ENCODE measurements around the gene SPDYC. TPM values are rescaled to one million over a fixed set of nuclear protein-coding genes. Genes with fewer than 3 reads are reported as not detected.

Gene SPDYC
- total RNA-seq, 1 experiment from 2014 or later = 1.2 TPM

DNA sequence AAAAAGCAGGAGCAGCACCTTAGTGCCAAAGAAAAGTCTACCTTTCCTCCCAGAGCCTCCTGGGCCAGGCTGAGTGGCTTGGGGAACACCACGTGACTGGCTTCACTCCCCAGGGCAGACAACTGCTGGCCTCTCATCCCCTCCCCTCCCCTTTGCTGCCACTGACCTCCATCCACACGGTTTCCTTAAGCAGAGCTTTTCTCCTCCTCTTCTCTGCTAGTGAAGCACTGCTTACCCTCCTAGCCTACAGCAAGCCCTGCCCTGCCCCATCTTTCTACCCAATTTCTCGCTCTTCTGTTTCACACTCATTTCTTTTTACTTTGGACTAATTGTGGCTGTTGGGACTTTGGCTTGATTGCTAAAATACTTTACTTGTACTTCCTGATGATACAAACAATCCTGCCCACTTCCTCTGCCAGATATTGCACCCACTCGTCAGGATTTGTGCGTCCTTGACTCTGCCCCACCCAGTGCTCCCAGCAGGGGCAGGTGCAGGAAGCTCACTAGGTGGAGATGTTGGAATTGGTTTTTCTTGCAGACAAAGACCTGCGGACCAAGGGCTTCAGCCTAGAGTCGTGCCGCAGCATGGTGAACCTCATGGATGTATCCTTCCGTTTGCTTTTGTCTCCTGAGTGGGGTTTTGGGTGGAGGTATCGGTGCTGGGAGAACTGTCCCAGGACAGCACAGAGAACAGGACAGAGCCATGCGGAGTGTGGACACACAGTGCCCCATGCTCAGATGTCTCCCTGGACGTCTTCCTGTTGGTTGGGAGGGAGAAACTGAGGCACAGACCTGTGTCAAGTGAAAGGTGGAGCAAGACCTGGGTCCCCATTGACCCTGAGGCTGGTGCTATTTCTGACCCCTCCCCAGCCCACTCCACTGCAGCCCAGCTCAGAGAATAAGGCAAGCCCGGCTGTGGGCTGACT lies 39.0 kb downstream of the SPDYC start:
- Histone ChIP-seq H3K9me3 (ENCODE audit: control insufficient read depth in 1 of 2, insufficient read depth in 1 of 2, low read depth in 1 of 2, low read length in 2 of 2) (no peaks in the 10 kb centered on the region), H3K9ac (ENCODE audit: low read length) (no peak overlapping the region), H3K9me2 (ENCODE audit: insufficient read depth) (no peaks in the 10 kb centered on the region), H2AFZ (ENCODE audit: low read depth, low read length, poor library complexity, severe bottlenecking) (no peak overlapping the region), H3K4me3 (replicated peaks in 1 of 2; ENCODE audit: low read depth in 1 of 2, low read length in 2 of 2) (no peak overlapping the region), H3K4me1 (ENCODE audit: control insufficient read depth in 1 of 2, insufficient read depth in 2 of 2, low read length in 2 of 2) (peaks cover 0 to 8% of the 10 kb centered on the region in 2 experiments; a peak in 1 of 4 replicates), H3K4me2 (ENCODE audit: low read length) (no peak overlapping the region), H3K79me2 (ENCODE audit: insufficient read depth, low read length) (no peaks in the 10 kb centered on the region), H3K36me3 (ENCODE audit: control insufficient read depth in 1 of 2, insufficient read depth in 2 of 2, low read length in 2 of 2) (peaks cover 17 to 62% of the 10 kb centered on the region in 2 experiments), H4K20me1 (ENCODE audit: insufficient read depth) (no peaks in the 10 kb centered on the region), H3K27ac (ENCODE audit: low read depth, low read length) (no peak overlapping the region), H3K27me3 (ENCODE audit: insufficient read depth, low read length) (no peaks in the 10 kb centered on the region)
- POLR2A ChIA-PET = no interaction called here
- no peak for ATAC-seq
- DNase-seq (ENCODE audit: low read depth, low spot score) = no peak
- CTCF ChIA-PET = no interaction called here
- TF ChIP-seq POLR2A (IDR thresholded peaks at IDR 0.05; ENCODE audit: borderline replicate concordance, extremely low read depth, insufficient read depth, insufficient read length) = no peak
- intact Hi-C loops (cut with micrococcal nuclease) = no loop called here
- BruUV-seq (replicated peaks) = no TSS peak
- RAD21 ChIA-PET (ENCODE audit: low non-redundant PET in 1 of 2, low total read pairs in 2 of 2, uncharacterized antibody in 2 of 2, unreplicated experiment in 2 of 2) = no interaction called here

DNA sequence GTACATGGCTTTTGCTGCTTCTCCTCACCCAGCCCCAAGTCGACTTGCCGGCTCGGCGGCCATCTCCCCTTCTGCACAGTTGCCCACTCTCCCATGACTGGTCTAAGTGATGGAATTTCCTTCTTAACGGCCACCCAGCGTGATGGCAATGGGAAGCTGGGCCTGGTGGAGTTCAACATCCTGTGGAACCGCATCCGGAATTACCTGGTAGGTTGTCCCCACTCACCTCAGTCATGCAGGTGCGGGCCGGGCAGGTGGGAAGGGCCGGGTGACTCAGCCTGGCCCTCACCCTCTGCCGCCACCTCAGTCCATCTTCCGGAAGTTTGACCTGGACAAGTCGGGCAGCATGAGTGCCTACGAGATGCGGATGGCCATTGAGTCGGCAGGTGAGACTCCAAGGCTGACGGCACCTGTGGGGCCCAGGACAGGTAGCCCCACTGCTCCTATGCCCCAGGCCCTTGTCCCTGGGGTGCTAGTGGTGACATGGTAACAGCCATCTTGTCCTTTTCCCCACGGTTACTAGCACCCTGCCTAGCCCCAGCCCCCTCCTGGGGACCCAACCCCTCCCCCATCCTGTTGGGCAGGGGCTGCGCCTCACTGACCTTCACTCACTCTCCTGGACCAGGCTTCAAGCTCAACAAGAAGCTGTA lies 39.8 kb downstream of the SPDYC start:
- no peak for DNase-seq (ENCODE audit: low read depth, low spot score)
- H3K4me2 ChIP-seq (ENCODE audit: low read length) = no peak overlapping the region
- H3K27me3 ChIP-seq (ENCODE audit: insufficient read depth, low read length) = no peaks in the 10 kb centered on the region
- no peak overlapping the region for H3K9ac ChIP-seq (ENCODE audit: low read length)
- intact Hi-C loops (cut with micrococcal nuclease) = no loop called here
- H3K79me2 ChIP-seq (ENCODE audit: insufficient read depth, low read length) = no peaks in the 10 kb centered on the region
- H3K4me3 ChIP-seq (replicated peaks in 1 of 2; ENCODE audit: low read depth in 1 of 2, low read length in 2 of 2) = no peak overlapping the region
- RAD21 ChIA-PET (ENCODE audit: low non-redundant PET in 1 of 2, low total read pairs in 2 of 2, uncharacterized antibody in 2 of 2, unreplicated experiment in 2 of 2) = no interaction called here
- no peak overlapping the region for H2AFZ ChIP-seq (ENCODE audit: low read depth, low read length, poor library complexity, severe bottlenecking)
- TF ChIP-seq EGR1 (IDR thresholded peaks at IDR 0.05; ENCODE audit: low read depth) (no peak), FOSL1 (IDR thresholded peaks at IDR 0.05; ENCODE audit: low read depth) (no peak), ELF1 (IDR thresholded peaks at IDR 0.05; ENCODE audit: borderline replicate concordance, low read depth) (no peak)
- peaks cover 0 to 8% of the 10 kb centered on the region in 2 experiments; a peak in 1 of 4 replicates for H3K4me1 ChIP-seq (ENCODE audit: control insufficient read depth in 1 of 2, insufficient read depth in 2 of 2, low read length in 2 of 2)
- POLR2A ChIA-PET = no interaction called here
- no peak overlapping the region for H3K27ac ChIP-seq (ENCODE audit: low read depth, low read length)
- no peaks in the 10 kb centered on the region for H4K20me1 ChIP-seq (ENCODE audit: insufficient read depth)
- H3K9me2 ChIP-seq (ENCODE audit: insufficient read depth) = no peaks in the 10 kb centered on the region
- CTCF ChIA-PET = no interaction called here
- no TSS peak for BruUV-seq (replicated peaks)
- no peaks in the 10 kb centered on the region for H3K9me3 ChIP-seq (ENCODE audit: control insufficient read depth in 1 of 2, insufficient read depth in 1 of 2, low read depth in 1 of 2, low read length in 2 of 2)
- peaks cover 17 to 58% of the 10 kb centered on the region in 2 experiments for H3K36me3 ChIP-seq (ENCODE audit: control insufficient read depth in 1 of 2, insufficient read depth in 2 of 2, low read length in 2 of 2)
- ATAC-seq = no peak

All from HCT116 (cell line).